Islet of Langerhans (tissue), 1 donor: ENCODE measurements around the gene CASZ1.

Experiments used
- FAIRE-seq: peaks from one replicate; lab custom pipeline; 2011; peaks lifted over from hg19 to GRCh38; lab: Jason Lieb, UNC

CASZ1 gene

GRCh38 chr1:10621906-10622305 is 174.5 kb downstream of the CASZ1 start:
- FAIRE-seq, result no peak

- no peak for FAIRE-seq
These were observed 175.7 kb downstream of the CASZ1 start for GRCh38 chr1:10620776-10621175.

GRCh38 chr1:10617931-10618885 is 178.2 kb downstream of the CASZ1 start:
- FAIRE-seq, result no peak

GRCh38 chr1:10617318-10617717 is 179.1 kb downstream of the CASZ1 start:
- FAIRE-seq, result no peak

- no peak for FAIRE-seq
These were observed 179.8 kb downstream of the CASZ1 start for GRCh38 chr1:10616696-10617095.

GRCh38 chr1:10615932-10616671 is 180.3 kb downstream of the CASZ1 start:
- FAIRE-seq, result no peak

GRCh38 chr1:10615332-10615731 is 181.1 kb downstream of the CASZ1 start:
- FAIRE-seq, result no peak

GRCh38 chr1:10614377-10615225 is 181.8 kb downstream of the CASZ1 start:
- no peak for FAIRE-seq

- no peak for FAIRE-seq
These were observed 182.6 kb downstream of the CASZ1 start for GRCh38 chr1:10613861-10614260.

- no peak for FAIRE-seq
These were observed 183.1 kb downstream of the CASZ1 start for GRCh38 chr1:10613340-10613739.

- FAIRE-seq, result no peak
These were observed 183.8 kb downstream of the CASZ1 start for GRCh38 chr1:10612436-10613160.

- FAIRE-seq, result no peak
These were observed 185.4 kb downstream of the CASZ1 start for GRCh38 chr1:10610901-10611600.

- no peak for FAIRE-seq
These were observed 187.8 kb downstream of the CASZ1 start for GRCh38 chr1:10608690-10609089.

- FAIRE-seq, result no peak
These were observed 189.2 kb downstream of the CASZ1 start for GRCh38 chr1:10607228-10607627.

- no peak for FAIRE-seq
These were observed 190.4 kb downstream of the CASZ1 start for GRCh38 chr1:10606064-10606463.

GRCh38 chr1:10604966-10605365 is 191.5 kb downstream of the CASZ1 start:
- no peak for FAIRE-seq

- FAIRE-seq, result no peak
These were observed 193.5 kb downstream of the CASZ1 start for GRCh38 chr1:10602936-10603335.

GRCh38 chr1:10601342-10602070 is 194.9 kb downstream of the CASZ1 start:
- FAIRE-seq, result no peak

GRCh38 chr1:10599194-10599861 is 197.1 kb downstream of the CASZ1 start:
- FAIRE-seq, result no peak

- no peak for FAIRE-seq
These were observed 198.1 kb downstream of the CASZ1 start for GRCh38 chr1:10598389-10598702.
